SH-SY5Y (cell line): ENCODE data around the gene SV2C.

Experiments used
- GATA2 ChIP-seq: IDR thresholded peaks from 2 replicates; pipeline ENCODE4 v1.6.1; 2011; ENCODE audit warnings: mild to moderate bottlenecking, low read depth, low read length
- GATA3 ChIP-seq: IDR thresholded peaks from 2 replicates; pipeline ENCODE4 v1.6.1; 2011; ENCODE audit warnings: low read depth, mild to moderate bottlenecking, low read length, moderate library complexity

DNA sequence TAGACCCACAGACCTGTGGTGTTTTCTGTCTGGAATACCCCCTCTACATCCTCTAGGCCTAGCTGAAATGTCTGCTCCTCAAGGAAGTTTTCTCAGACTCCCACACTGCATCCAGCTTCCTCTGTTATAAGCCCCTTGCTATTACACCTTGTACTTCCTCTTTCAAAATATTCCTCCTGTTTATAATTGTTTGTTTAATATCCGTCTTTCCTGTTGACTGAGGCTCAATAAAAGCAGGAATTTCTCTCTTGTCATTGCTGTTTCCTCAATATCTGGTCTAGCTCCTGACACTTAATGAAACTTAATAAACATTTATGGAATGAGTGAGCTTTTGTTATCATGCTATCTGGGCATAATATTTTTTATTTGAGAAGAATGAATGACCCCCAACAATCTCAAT lies 285.8 kb downstream of the SV2C start:
- TF ChIP-seq GATA3: no peak
- no peak for TF ChIP-seq GATA2
